ENCODE results near the gene MPV17L2. TPM values are rescaled to one million over a fixed set of nuclear protein-coding genes. Genes with fewer than 3 reads are reported as not detected.

The MPV17L2 gene
- polyA plus RNA-seq, 2 of the 4 experiments (the other 2 are of a cell fraction) = 8.3 to 13.9 TPM

DNA sequence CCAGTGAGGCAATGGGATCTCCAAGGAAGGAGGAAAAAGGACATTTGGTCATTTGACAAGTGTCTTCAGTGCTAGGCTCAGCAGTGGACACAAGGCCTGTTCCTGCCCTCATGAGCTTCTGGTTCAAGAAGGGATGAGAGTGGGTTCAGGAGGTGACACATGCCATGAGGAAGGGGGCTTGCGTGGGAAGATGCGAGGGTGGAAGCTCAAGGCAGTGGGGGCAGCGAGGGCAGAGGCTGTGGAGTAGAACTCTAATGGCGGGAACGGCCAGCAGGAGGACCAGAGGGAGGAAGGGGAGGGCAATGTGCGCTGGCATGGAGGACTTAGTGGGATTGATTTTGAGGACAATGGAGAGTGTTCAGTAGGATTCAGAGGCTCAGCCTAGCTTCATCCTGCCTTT is 36.8 kb upstream of the MPV17L2 start:
- Histone ChIP-seq H3K4me3 (no peak overlapping the region), H3K27ac (peak overlapping the region in 1 of 2 experiments; percentile 79; a peak in 4 of 6 replicates), H3K4me2 (peak overlapping the region; percentile 64; the same call in 2 of the 3 replicates), H3K9me3 (no peaks in the 10 kb centered on the region), H3K4me1 (peaks cover 34% of the 10 kb centered on the region)
- TF ChIP-seq MAZ (IDR thresholded peaks at IDR 0.05; ENCODE audit: borderline replicate concordance, low read depth, low read length) = no peak
- TF ChIP-seq, protein P1, sequence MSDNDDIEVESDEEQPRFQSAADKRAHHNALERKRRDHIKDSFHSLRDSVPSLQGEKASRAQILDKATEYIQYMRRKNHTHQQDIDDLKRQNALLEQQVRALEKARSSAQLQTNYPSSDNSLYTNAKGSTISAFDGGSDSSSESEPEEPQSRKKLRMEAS (IDR thresholded peaks at IDR 0.05) = no peak
- TF ChIP-seq ATOH8 (CRISPR knock-in tag; IDR thresholded peaks at IDR 0.05; ENCODE audit: low read depth) = no peak
- TF ChIP-seq HOXB13 (CRISPR knock-in tag; IDR thresholded peaks at IDR 0.05; ENCODE audit: low read depth) = no peak
- TF ChIP-seq NPAS2 (CRISPR knock-in tag; IDR thresholded peaks at IDR 0.05; ENCODE audit: borderline replicate concordance) = no peak
- TF ChIP-seq RARB (CRISPR knock-in tag; IDR thresholded peaks at IDR 0.05) = no peak
- TF ChIP-seq NFE2L2 (conservative IDR thresholded peaks at IDR 0.05; ENCODE audit: low read length) = no peak
- TF ChIP-seq FOXS1 (CRISPR knock-in tag; IDR thresholded peaks at IDR 0.05) = no peak
- no peak for TF ChIP-seq GATA3 (IDR thresholded peaks at IDR 0.05; ENCODE audit: borderline replicate concordance)
- no peak for TF ChIP-seq JUNB (IDR thresholded peaks at IDR 0.05)
- no peak for TF ChIP-seq HOXA7 (CRISPR knock-in tag; IDR thresholded peaks at IDR 0.05)
- CTCF ChIA-PET = interaction anchor here (1.0 to 1.5 kb wide), 4 partner anchors 12 to 96 kb away, joined by 3 to 5 read pairs (median 4); partner anchors contain the start of gene MPV17L2
- no peak for DNase-seq (ENCODE audit: low read depth in 1 of 2, low spot score in 1 of 2)
- no peak for FAIRE-seq
- ATAC-seq = no peak
- POLR2A ChIA-PET = interaction anchor here (0.6 kb wide), 1 partner anchor 535 kb away, joined by 3 read pairs; no protein-coding TSS in a partner anchor
- WGBS (ENCODE audit: missing lambda C conversion rate) = 100% methylated on average over 6 of the region's 6 CpGs

GRCh38 chr19:18156841-18157464 is 36.1 kb upstream of the MPV17L2 start:
- ChIA-PET POLR2A (interaction anchor here (0.6 kb wide), 1 partner anchor 534 kb away, joined by 3 read pairs; no protein-coding TSS in a partner anchor), CTCF (no interaction called here)
- FAIRE-seq (no peak), ATAC-seq (peak in 1 of 2 experiments; percentile 5; a peak in 2 of 6 replicates), DNase-seq (ENCODE audit: low read depth in 1 of 2, low spot score in 1 of 2) (peak; percentile 62 to 77)
- WGBS (ENCODE audit: missing lambda C conversion rate) = 100% methylated on average over 3 of the region's 22 CpGs
- peak overlapping the region; percentile 60 to 79; a peak in 5 of 6 replicates for H3K27ac ChIP-seq
- H3K4me1 ChIP-seq = peaks cover 29% of the 10 kb centered on the region
- no peak overlapping the region for H3K4me3 ChIP-seq
- TF ChIP-seq ZFP36 (IDR thresholded peaks at IDR 0.05; ENCODE audit: borderline replicate concordance, partially characterized antibody) (no peak), USF2 (IDR thresholded peaks at IDR 0.05) (peak; percentile 69), RFX5 (IDR thresholded peaks at IDR 0.05) (peak; percentile 61; the same call in 1 of the 2 replicates)
- TF ChIP-seq, protein P1 (IDR thresholded peaks at IDR 0.05) = 0 out of 2 replicates have a peak, but pooled peaks have one; percentile 47
- H3K4me2 ChIP-seq = peak overlapping the region; percentile 64
- no peaks in the 10 kb centered on the region for H3K9me3 ChIP-seq

DNA sequence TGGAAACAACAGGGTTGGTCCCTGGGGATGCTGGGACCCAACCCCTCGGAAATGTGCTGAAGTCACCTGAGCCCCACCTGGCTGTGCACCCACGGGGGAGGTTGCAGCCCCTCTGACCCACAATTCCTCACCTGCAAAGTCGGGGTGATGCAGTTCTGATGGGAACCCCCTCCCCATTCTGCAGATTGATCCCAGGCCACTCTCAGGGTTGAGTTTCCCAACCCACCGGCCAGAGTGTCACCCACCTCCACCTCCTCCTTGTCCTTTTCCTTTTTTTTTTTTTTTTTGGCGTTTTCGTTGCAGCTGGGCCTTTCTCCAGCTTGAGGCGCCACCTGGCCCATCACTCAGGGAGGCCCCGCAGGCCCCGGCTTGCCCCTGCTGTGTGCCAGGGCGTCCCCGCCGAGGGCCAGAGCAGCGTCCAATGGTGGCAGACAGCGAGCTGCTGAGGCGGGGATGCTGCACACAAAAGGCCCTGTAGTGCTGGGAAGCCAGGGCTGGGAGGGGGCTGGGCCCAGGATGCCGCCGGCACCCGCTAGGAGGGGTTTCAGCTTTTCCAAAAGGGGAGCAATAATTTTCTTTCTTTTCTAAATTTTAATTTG is 35.5 kb upstream of the MPV17L2 start:
- ChIA-PET POLR2A (no interaction called here), CTCF (no interaction called here)
- no peak for TF ChIP-seq TFCP2L1 (CRISPR knock-in tag; IDR thresholded peaks at IDR 0.05)
- no peak for TF ChIP-seq RFX5 (IDR thresholded peaks at IDR 0.05)
- TF ChIP-seq HOXB5 (CRISPR knock-in tag; IDR thresholded peaks at IDR 0.05) = no peak
- no peak for TF ChIP-seq EHF (CRISPR knock-in tag; IDR thresholded peaks at IDR 0.05)
- no peak for TF ChIP-seq PHF8 (IDR thresholded peaks at IDR 0.05; ENCODE audit: borderline replicate concordance, low read depth)
- TF ChIP-seq HOXA7 (CRISPR knock-in tag; IDR thresholded peaks at IDR 0.05) = no peak
- no peak for TF ChIP-seq ZSCAN20 (CRISPR knock-in tag; IDR thresholded peaks at IDR 0.05)
- TF ChIP-seq, protein P2, sequence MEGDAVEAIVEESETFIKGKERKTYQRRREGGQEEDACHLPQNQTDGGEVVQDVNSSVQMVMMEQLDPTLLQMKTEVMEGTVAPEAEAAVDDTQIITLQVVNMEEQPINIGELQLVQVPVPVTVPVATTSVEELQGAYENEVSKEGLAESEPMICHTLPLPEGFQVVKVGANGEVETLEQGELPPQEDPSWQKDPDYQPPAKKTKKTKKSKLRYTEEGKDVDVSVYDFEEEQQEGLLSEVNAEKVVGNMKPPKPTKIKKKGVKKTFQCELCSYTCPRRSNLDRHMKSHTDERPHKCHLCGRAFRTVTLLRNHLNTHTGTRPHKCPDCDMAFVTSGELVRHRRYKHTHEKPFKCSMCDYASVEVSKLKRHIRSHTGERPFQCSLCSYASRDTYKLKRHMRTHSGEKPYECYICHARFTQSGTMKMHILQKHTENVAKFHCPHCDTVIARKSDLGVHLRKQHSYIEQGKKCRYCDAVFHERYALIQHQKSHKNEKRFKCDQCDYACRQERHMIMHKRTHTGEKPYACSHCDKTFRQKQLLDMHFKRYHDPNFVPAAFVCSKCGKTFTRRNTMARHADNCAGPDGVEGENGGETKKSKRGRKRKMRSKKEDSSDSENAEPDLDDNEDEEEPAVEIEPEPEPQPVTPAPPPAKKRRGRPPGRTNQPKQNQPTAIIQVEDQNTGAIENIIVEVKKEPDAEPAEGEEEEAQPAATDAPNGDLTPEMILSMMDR (IDR thresholded peaks at IDR 0.05) = no peak
- TF ChIP-seq CHD4 (IDR thresholded peaks at IDR 0.05; ENCODE audit: borderline replicate concordance) = no peak
- TF ChIP-seq CHD2 (IDR thresholded peaks at IDR 0.05; ENCODE audit: low read length, partially characterized antibody) = no peak
- TF ChIP-seq, protein P3, sequence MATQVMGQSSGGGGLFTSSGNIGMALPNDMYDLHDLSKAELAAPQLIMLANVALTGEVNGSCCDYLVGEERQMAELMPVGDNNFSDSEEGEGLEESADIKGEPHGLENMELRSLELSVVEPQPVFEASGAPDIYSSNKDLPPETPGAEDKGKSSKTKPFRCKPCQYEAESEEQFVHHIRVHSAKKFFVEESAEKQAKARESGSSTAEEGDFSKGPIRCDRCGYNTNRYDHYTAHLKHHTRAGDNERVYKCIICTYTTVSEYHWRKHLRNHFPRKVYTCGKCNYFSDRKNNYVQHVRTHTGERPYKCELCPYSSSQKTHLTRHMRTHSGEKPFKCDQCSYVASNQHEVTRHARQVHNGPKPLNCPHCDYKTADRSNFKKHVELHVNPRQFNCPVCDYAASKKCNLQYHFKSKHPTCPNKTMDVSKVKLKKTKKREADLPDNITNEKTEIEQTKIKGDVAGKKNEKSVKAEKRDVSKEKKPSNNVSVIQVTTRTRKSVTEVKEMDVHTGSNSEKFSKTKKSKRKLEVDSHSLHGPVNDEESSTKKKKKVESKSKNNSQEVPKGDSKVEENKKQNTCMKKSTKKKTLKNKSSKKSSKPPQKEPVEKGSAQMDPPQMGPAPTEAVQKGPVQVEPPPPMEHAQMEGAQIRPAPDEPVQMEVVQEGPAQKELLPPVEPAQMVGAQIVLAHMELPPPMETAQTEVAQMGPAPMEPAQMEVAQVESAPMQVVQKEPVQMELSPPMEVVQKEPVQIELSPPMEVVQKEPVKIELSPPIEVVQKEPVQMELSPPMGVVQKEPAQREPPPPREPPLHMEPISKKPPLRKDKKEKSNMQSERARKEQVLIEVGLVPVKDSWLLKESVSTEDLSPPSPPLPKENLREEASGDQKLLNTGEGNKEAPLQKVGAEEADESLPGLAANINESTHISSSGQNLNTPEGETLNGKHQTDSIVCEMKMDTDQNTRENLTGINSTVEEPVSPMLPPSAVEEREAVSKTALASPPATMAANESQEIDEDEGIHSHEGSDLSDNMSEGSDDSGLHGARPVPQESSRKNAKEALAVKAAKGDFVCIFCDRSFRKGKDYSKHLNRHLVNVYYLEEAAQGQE (IDR thresholded peaks at IDR 0.05) = no peak
- TF ChIP-seq KDM5A (IDR thresholded peaks at IDR 0.05) = no peak
- no peak for TF ChIP-seq HDAC2 (IDR thresholded peaks at IDR 0.05)
- H3K27ac ChIP-seq = peak overlapping the region; percentile 57 to 79; a peak in 4 of 6 replicates
- no peak for ATAC-seq
- no peaks in the 10 kb centered on the region for H3K9me3 ChIP-seq
- no peak for DNase-seq (ENCODE audit: low read depth in 1 of 2, low spot score in 1 of 2)
- peak overlapping the region; percentile 64 for H3K4me2 ChIP-seq
- no peak for FAIRE-seq
- 68% methylated on average over 14 of the region's 18 CpGs for WGBS (ENCODE audit: missing lambda C conversion rate)
- H3K4me1 ChIP-seq = peaks cover 29% of the 10 kb centered on the region
- no peak overlapping the region for H3K4me3 ChIP-seq

Data from A549 (cell line).